Heart right ventricle (tissue), 16 donors: ENCODE results near the gene PLXNB2. TPM values are rescaled to one million over a fixed set of nuclear protein-coding genes. Genes with fewer than 3 reads are reported as not detected.

Experiments used
- ATAC-seq, 8 donors: fragments of 200-7000 bp; cut with Tn5 transposase; one replicate each; pipeline ENCODE4 v1.9.1; 2020; ENCODE audit warnings: mild to moderate bottlenecking in 8 of 8, moderate library complexity in 8 of 8, moderate number of reproducible peaks in 1 of 8
- DNase-seq, 2 donors: peaks; one replicate each; pipeline ENCODE4 v3.0.0-alpha.2; 2020
- H3K27ac ChIP-seq, 10 donors: fragments of 200-600 bp; sonication (generic) in 2 of 10; one replicate each; pipeline versions ENCODE4 v1.5.0 to v1.8.0; 2020 to 2022; ENCODE audit warnings: mild to moderate bottlenecking in 3 of 10
- H3K27me3 ChIP-seq, 7 donors: fragments of 200-600 bp; one replicate each; pipeline ENCODE4 v1.8.0; 2021 to 2022; ENCODE audit warnings: mild to moderate bottlenecking in 2 of 7
- H3K36me3 ChIP-seq, 9 donors: fragments of 200-600 bp; sonication (generic) in 1 of 9; one replicate each; pipeline versions ENCODE4 v1.5.0 to v1.8.0; 2020 to 2022; ENCODE audit warnings: mild to moderate bottlenecking in 2 of 9
- H3K4me1 ChIP-seq, 9 donors: fragments of 200-600 bp; sonication (generic) in 1 of 9; one replicate each; pipeline versions ENCODE4 v1.5.0 to v1.8.0; 2020 to 2022; ENCODE audit warnings: mild to moderate bottlenecking in 4 of 9
- H3K4me3 ChIP-seq, 10 donors: fragments of 200-600 bp; sonication (generic) in 2 of 10; one replicate each; pipeline versions ENCODE4 v1.5.0 to v1.8.0; 2020 to 2022; ENCODE audit warnings: mild to moderate bottlenecking in 7 of 10, moderate library complexity in 2 of 10
- H3K9me3 ChIP-seq, 11 donors: fragments of 200-600 bp in 10 of 11; sonication (generic) in 2 of 11; one replicate each; pipeline versions ENCODE4 v1.5.0 to v1.8.0; 2013 to 2022; ENCODE audit warnings: mild to moderate bottlenecking in 2 of 11, control low read depth in 1 of 11, moderate library complexity in 1 of 11
- WGBS, 2 donors: extraction: QIAGEN DNeasy Blood & Tissue Kit; methylation state at CpG; one replicate each; pipeline ENCODE4 v1.1.7; 2013; ENCODE audit warnings: inconsistent platforms in 1 of 2; 5-methylcytosine and 5-hydroxymethylcytosine counted together
- intact Hi-C, 10 donors: fragments of 100-400 bp; cut with DNase I; formaldehyde crosslinking; loops; one replicate each; pipeline versions ENCODE4 v1.11.1 to v1.14.2; 2022
- polyA plus RNA-seq, 2 donors: library from polyadenylated mRNA; stranded (reverse); fragments of 200-250 nt; gene quantifications; one replicate each; pipeline ENCODE4 v1.2.3, GENCODE V29; 2013
- total RNA-seq, 10 donors: library from RNA; stranded (reverse); fragmentation: NEBNext Ultra II Directional in 3 of 10; extraction: Animal tissue kit (Norgen Biotek cat#: 25700) in 3 of 10; gene quantifications; one replicate each; pipeline versions ENCODE4 v1.2.1 to v1.2.4, GENCODE V29; 2021 to 2023
- TF ChIP-seq, protein P1 (sequence below), 9 donors: fragments of 200-600 bp; sonication (generic) in 2 of 9; IDR thresholded peaks; one replicate each; pipeline versions ENCODE4 v1.5.0 to v1.8.0; 2021 to 2022; ENCODE audit warnings: antibody characterized with exemption in 9 of 9, mild to moderate bottlenecking in 5 of 9, moderate library complexity in 1 of 9
- donor health status: Arrhythmogenic right ventricular cardiomyopathy.
- donor health status: ischemic (EF 13 %, LVEDD 7.1; RV severe dilation, severe dysfunction).
- donor health status: healthy with polysubstance abuse.
- donor health status: DM: no; HTN: yes; CAD: no.
- donor health status: DM: no; HTN: no; CAD: no.
- donor health status: ischemic (EF 25% LVEDD 6.9; RV normal size, moderate dysfunction).
- donor health status: ischemic (EF 25% LVEDD 5.7; RV mildly dilated, moderate dysfunction).
- donor health status: healthy.
- donor health status: DM: yes; HTN: yes; CAD: no.
- donor health status: Ischemic cardiomyopathy.
- donor health status: ischemic (EF 35%, LVEDD 5.7; RV mildly dilated, moderate dysfunction).
- donor health status: nonischemic (EF 11% LVEDD 7.7; RV severe dilation, severe dysfunction).
- donor health status: DM: yes; HTN: yes; CAD: no.
- donor health status: PGD.
- donor health status: ischemic (EF 29% LVEDD 5.4; RV normal size, mild dysfunction).
- donor health status: nonischemic (EF 23%, LVEDD 6.1; RV moderate dilation, normal function).

Gene PLXNB2
- total and polyA plus RNA-seq, 12 donors, result 33.5 to 101 (median 57.8) TPM

DNA sequence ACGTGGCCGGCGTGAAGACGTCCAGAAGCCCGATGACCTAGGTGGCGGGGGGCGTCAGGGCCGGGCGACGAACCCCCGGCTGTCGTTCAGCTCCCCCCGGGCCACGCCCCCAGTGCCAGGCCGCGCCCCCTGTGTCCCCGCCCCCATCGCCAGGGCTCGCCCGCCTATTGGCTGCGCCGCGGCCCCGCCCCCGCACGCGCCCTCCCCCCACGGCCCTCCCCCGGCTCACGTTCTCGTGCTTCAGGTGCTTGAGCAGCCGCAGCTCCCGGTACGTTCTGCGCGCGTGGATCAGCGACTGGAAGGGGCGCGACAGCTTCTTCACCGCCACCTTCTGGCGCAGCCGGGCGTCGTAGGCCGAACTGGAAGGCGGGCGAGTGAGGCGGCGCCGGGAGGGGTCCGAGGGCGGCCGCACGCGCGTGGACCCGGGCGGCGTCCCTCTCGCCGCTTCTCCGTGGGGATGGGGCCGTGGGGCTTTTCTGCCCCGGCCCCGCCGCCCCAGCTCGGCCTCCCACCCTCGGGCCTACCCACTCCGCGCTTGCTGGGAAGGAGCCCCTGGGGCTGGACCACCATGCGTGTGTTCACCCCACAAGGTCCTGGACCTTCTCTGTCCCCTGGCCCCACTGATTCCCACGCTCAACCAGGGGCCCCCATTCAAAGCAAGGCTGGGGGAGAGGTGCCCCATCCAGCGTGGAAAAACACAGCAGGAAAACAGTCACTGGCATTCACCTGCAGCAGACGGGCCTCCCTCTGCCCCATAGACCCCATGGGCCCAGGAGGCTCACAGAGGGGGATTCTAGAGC is 39.7 kb downstream of the PLXNB2 start:
- peak; percentile 61 to 77 for DNase-seq
- TF ChIP-seq, protein P1, sequence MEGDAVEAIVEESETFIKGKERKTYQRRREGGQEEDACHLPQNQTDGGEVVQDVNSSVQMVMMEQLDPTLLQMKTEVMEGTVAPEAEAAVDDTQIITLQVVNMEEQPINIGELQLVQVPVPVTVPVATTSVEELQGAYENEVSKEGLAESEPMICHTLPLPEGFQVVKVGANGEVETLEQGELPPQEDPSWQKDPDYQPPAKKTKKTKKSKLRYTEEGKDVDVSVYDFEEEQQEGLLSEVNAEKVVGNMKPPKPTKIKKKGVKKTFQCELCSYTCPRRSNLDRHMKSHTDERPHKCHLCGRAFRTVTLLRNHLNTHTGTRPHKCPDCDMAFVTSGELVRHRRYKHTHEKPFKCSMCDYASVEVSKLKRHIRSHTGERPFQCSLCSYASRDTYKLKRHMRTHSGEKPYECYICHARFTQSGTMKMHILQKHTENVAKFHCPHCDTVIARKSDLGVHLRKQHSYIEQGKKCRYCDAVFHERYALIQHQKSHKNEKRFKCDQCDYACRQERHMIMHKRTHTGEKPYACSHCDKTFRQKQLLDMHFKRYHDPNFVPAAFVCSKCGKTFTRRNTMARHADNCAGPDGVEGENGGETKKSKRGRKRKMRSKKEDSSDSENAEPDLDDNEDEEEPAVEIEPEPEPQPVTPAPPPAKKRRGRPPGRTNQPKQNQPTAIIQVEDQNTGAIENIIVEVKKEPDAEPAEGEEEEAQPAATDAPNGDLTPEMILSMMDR (IDR thresholded peaks at IDR 0.05), result peak in 5 of 9 donors; percentile 15 to 43 (median 31)
- Histone ChIP-seq H3K4me1 (peaks cover 16 to 63% (median 49%) of the 10 kb centered on the region in 9 donors), H3K9me3 (no peaks in the 10 kb centered on the region), H3K27ac (no peak overlapping the region), H3K36me3 (peaks cover 0 to 10% (median 0%) of the 10 kb centered on the region in 9 donors), H3K4me3 (peak overlapping the region in 8 of 10 donors; percentile 12 to 43 (median 34)), H3K27me3 (peaks cover 0 to 74% (median 0%) of the 10 kb centered on the region in 7 donors)
- WGBS, 2 donors, result 21 to 31% methylated on average over 67 to 75 of the region's 75 CpGs
- intact Hi-C loops, result no loop called here
- peak in 5 of 8 donors; percentile 17 to 50 (median 33) for ATAC-seq

DNA sequence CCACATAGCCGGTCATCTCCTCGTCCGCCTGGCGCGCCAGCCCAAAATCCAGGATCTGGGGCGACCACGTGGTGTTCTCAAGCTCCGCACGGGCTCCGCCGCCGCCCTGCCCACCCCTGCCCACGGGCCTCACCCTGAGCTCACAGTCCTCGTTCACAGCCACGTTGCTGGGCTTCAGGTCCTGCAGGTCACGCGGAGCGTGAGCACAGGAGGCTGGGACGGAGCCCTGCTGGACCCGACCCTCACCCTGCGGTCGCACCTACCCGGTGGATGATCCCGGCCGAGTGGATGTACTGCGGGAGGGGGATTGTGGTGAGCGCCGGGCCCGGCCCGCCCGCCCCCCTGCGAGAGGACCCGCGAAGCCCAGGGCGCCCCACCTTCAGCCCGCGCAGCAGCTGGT is 40.5 kb downstream of the PLXNB2 start:
- H3K4me1 ChIP-seq, result peaks cover 16 to 63% (median 51%) of the 10 kb centered on the region in 9 donors
- no peak for ATAC-seq
- peak overlapping the region in 7 of 10 donors; percentile 17 to 43 (median 37) for H3K4me3 ChIP-seq
- TF ChIP-seq, protein P1 (IDR thresholded peaks at IDR 0.05), result no peak
- 48 to 66% methylated on average over 36 to 37 of the region's 37 CpGs for WGBS, 2 donors
- DNase-seq, result no peak
- intact Hi-C loops, result no loop called here
- no peak overlapping the region for H3K27ac ChIP-seq
- H3K9me3 ChIP-seq, result no peaks in the 10 kb centered on the region
- H3K27me3 ChIP-seq, result peaks cover 0 to 74% (median 0%) of the 10 kb centered on the region in 7 donors
- peaks cover 0 to 10% (median 0%) of the 10 kb centered on the region in 9 donors for H3K36me3 ChIP-seq

DNA sequence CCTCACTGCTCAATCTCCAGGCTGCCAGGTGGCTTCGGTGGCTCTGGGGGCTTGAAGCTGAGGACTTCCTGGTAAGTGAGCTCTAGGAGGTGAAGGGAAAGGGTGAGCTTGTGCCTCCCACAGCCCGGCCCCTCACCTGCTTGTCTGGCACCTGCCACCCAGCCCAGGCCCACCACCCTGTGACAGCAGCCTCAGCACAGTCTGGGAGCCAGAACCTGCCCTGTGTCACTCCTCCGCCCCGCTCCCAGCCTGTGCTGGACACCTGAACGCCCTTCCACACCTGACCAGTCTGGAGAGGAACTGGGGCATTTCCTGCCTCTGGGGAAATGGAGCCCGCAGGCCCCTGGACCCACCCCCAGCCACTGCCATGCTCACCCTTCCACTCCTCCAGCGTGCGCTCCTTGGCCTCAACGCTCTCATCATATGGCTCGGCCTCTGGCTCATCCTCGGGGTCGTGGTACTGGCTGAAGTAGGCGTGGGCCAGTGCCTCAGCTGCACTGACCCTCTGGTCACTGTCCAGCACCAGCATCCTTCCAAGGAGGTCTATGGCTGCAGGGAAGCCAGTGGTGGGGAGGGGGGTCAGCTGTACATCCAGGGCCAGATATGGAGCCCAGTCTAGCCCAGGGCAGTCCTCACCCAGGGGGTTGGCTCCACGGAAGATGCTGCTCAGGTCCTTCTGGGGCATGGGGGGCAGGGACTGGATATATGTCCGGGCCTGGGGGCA is 42.3 kb downstream of the PLXNB2 start:
- Histone ChIP-seq H3K4me3 (no peak overlapping the region), H3K36me3 (peaks cover 0 to 10% (median 0%) of the 10 kb centered on the region in 9 donors), H3K27ac (no peak overlapping the region), H3K4me1 (peaks cover 9 to 58% (median 38%) of the 10 kb centered on the region in 9 donors), H3K27me3 (peaks cover 0 to 70% (median 0%) of the 10 kb centered on the region in 7 donors), H3K9me3 (no peaks in the 10 kb centered on the region)
- no peak for DNase-seq
- TF ChIP-seq, protein P1 (IDR thresholded peaks at IDR 0.05), result no peak
- WGBS, 2 donors, result 81 to 83% methylated on average over 15 of the region's 15 CpGs
- intact Hi-C loops, result no loop called here
- no peak for ATAC-seq

DNA sequence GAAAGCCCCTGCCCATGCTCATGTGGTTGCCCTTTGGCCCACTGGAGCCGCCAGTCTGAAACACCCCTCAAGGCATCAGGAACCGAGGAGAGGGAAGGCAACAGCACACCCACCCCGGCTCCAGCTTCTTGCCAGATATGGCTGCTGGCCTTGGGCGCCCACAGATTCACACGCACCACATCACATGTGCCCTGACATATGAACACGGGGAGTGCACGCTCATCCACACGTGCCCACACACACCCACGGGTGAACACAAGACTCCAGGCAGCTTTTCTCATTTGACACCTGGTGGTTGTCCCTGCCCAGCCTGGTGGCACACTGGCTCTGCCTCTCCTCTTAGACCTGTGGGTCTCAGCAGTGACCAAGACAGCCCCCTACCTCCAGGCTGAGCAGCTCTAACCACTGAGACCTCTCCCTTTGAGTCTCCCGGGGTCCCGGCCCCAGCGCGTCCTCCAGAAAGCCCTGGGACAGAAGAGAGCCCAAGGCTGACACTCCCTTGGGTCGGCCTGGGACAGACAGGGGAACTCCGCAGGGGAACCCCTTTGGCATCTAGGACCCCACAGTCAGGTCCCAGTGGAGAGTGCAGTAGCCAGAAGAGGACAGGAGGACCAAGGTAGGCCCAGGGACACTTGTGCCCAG is 43.2 kb downstream of the PLXNB2 start:
- peaks cover 7 to 53% (median 33%) of the 10 kb centered on the region in 9 donors for H3K4me1 ChIP-seq
- ATAC-seq (no peak), DNase-seq (no peak)
- TF ChIP-seq, protein P1 (IDR thresholded peaks at IDR 0.05), result no peak
- 88 to 91% methylated on average over 15 of the region's 15 CpGs for WGBS, 2 donors
- intact Hi-C loops, result no loop called here
- peaks cover 0 to 10% (median 0%) of the 10 kb centered on the region in 9 donors for H3K36me3 ChIP-seq
- no peak overlapping the region for H3K27ac ChIP-seq
- no peak overlapping the region for H3K4me3 ChIP-seq
- no peaks in the 10 kb centered on the region for H3K9me3 ChIP-seq
- H3K27me3 ChIP-seq, result peaks cover 0 to 63% (median 0%) of the 10 kb centered on the region in 7 donors
